Cardiac muscle cell (in vitro differentiated cells and primary cell): ENCODE results near the gene CADM1. TPM values are rescaled to one million over a fixed set of nuclear protein-coding genes. Genes with fewer than 3 reads are reported as not detected.

ENCODE experiments used
- DNase-seq, 2 donors: peaks; one replicate each; pipeline versions ENCODE4 v3.0.0 to v3.0.0-alpha.2; 2010 to 2017; ENCODE audit warnings: low read depth in 1 of 2, low spot score in 1 of 2
- H3K27ac ChIP-seq: fragments of 200-600 bp; sonication (generic); 2 replicates; pipeline ENCODE4 v1.5.1; 2016
- H3K27me3 ChIP-seq: fragments of 200-600 bp; sonication (generic); 2 replicates; pipeline ENCODE4 v1.6.0; 2016; ENCODE audit warnings: control low read depth
- H3K36me3 ChIP-seq: fragments of 200-600 bp; sonication (generic); 2 replicates; pipeline ENCODE4 v1.5.1; 2016; ENCODE audit warnings: control low read depth
- H3K4me1 ChIP-seq: fragments of 200-600 bp; sonication (generic); 2 replicates; pipeline ENCODE4 v1.8.1; 2017; ENCODE audit warnings: low read depth, mild to moderate bottlenecking, mixed run types
- H3K4me3 ChIP-seq: fragments of 200-600 bp; sonication (generic); 2 replicates; pipeline ENCODE4 v1.5.1; 2016; ENCODE audit warnings: mild to moderate bottlenecking
- H3K9me3 ChIP-seq: fragments of 200-600 bp; sonication (generic); 2 replicates; pipeline ENCODE4 v1.5.1; 2017; ENCODE audit warnings: low read depth, mild to moderate bottlenecking, control low read depth
- CTCF ChIP-seq: IDR thresholded peaks from 2 replicates; pipeline ENCODE4 v1.5.1; 2012; ENCODE audit warnings: low read depth, mild to moderate bottlenecking, low read length
- polyA plus RNA-seq: library from polyadenylated mRNA; unstranded; fragments of >200 nt; fragmentation: Nextera tagmentation; extraction: Ambion mirVana; gene quantifications from 2 replicates; pipeline ENCODE4 v1.2.1, GENCODE V29; 2016
- total RNA-seq: library from RNA; depleted of rRNA; stranded (reverse); fragments of >200 nt; gene quantifications from 2 replicates; pipeline ENCODE4 v1.2.3, GENCODE V29; 2016

Gene CADM1
- total and polyA plus RNA-seq, 2 experiments from 2014 or later = 113 to 149 TPM

GRCh38 chr11:115129473-115130289 lies 374.5 kb downstream of the CADM1 start:
- H3K27me3 ChIP-seq = no peaks in the 10 kb centered on the region
- no peak for DNase-seq
- H3K9me3 ChIP-seq = no peaks in the 10 kb centered on the region
- no peak overlapping the region for H3K4me3 ChIP-seq
- H3K4me1 ChIP-seq = peaks cover 8% of the 10 kb centered on the region
- H3K36me3 ChIP-seq = no peaks in the 10 kb centered on the region
- H3K27ac ChIP-seq = no peak overlapping the region
- no peak for TF ChIP-seq CTCF

DNA sequence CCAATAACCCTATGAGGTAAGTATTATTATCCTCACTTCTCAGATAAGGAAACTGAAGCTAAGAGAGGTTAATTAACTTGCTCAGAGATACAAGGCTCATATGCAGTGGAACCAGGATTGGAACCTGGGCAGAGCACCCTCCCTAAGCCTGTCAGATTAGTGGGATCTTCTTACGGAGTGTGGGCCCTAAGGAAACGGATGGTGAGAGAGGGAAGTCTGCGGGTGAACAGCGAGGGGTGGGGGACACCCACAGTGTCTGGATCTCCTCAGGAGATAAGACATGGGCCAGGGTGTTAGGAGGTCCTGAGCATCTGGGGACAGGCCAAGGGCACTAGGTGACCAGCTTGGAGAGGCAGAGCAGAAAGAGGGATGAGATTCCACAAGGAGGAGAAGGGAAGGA lies 376.0 kb downstream of the CADM1 start:
- no peak for DNase-seq
- Histone ChIP-seq H3K27ac (no peak overlapping the region), H3K27me3 (no peaks in the 10 kb centered on the region), H3K4me3 (no peak overlapping the region), H3K36me3 (no peaks in the 10 kb centered on the region), H3K9me3 (no peaks in the 10 kb centered on the region), H3K4me1 (peaks cover 8% of the 10 kb centered on the region)
- no peak for TF ChIP-seq CTCF

DNA sequence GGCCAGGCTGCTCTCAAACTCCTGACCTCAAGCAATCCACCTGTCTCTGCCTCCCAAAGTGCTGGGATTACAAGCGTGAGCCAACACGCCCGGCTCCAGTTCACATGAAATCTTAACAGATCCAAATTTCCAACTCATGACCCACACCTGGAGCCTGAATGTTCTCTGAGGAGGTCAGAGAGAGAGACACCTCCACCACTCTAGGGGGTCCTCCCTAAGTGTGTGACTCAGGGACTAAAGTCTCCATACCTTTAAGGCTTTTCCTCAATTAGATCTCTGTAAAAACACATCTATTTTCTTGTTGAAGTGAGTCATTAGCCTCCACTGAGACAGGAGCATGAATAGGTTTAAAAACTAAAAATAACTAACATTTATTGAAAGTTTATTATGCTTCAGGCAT lies 376.4 kb downstream of the CADM1 start:
- Histone ChIP-seq H3K4me1 (peaks cover 8% of the 10 kb centered on the region), H3K4me3 (no peak overlapping the region), H3K27ac (no peak overlapping the region), H3K27me3 (no peaks in the 10 kb centered on the region), H3K9me3 (no peaks in the 10 kb centered on the region), H3K36me3 (no peaks in the 10 kb centered on the region)
- TF ChIP-seq CTCF = no peak
- no peak for DNase-seq

DNA sequence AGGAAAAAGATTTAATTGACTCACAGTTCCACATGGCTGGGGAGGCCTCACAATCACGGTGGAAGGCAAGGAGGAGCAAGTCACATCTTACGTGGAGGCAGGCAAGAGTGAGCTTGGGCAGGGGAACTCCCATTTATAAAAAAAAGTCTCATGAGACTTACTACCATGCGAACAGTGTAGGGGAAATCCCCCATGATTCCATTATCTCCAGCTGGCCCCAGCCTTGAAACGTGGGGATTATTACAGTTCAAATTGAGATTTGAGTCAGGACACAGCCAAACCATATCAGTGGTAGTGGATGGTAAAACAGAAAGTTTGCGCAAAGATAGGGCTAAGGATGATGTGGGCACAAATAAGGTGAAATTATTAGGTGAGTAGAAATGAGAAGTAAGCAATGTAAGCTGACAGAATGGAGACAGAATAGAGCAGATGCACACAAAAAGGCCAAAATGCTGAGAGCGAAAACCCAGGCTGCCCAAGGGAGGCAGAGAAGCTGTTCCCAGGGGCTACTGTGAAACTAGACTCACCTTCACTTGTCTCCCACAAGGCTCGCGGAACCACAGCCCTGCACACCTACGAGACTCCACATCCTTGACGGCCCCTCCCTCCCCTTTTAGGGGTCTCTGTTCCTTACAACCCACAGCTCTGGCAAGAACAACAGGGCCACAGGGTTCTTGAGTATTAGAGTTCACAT lies 377.6 kb downstream of the CADM1 start:
- TF ChIP-seq CTCF = no peak
- Histone ChIP-seq H3K36me3 (no peaks in the 10 kb centered on the region), H3K9me3 (no peaks in the 10 kb centered on the region), H3K27ac (no peak overlapping the region), H3K27me3 (no peaks in the 10 kb centered on the region), H3K4me1 (peaks cover 8% of the 10 kb centered on the region), H3K4me3 (no peak overlapping the region)
- DNase-seq = no peak

DNA sequence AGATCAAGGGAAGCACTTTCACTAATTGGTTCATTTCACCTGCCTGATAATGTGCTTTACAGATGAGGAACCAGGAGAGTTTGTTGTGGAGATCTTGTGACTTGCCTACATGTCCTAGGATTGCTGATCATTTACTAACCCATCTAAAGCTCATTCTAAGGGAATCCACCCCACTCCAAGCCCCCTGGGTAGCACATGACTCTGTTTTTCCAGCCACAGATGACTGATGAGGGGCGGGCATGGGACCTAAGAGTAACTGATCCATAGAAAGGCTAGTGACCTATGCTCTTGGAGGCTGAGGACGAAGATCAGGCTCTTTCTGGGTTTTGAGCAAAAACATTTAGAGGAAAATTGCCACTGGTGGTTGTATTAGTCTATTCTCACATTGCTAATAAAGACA lies 378.1 kb downstream of the CADM1 start:
- no peak for TF ChIP-seq CTCF
- no peaks in the 10 kb centered on the region for H3K27me3 ChIP-seq
- no peak for DNase-seq

More for the DNA sequence above, 378.1 kb downstream of the CADM1 start:
- Histone ChIP-seq H3K9me3 (no peaks in the 10 kb centered on the region), H3K36me3 (no peaks in the 10 kb centered on the region), H3K4me3 (no peak overlapping the region), H3K4me1 (peaks cover 8% of the 10 kb centered on the region), H3K27ac (no peak overlapping the region)
